ENCODE measurements around the gene PRMT2.

PRMT2 gene

DNA sequence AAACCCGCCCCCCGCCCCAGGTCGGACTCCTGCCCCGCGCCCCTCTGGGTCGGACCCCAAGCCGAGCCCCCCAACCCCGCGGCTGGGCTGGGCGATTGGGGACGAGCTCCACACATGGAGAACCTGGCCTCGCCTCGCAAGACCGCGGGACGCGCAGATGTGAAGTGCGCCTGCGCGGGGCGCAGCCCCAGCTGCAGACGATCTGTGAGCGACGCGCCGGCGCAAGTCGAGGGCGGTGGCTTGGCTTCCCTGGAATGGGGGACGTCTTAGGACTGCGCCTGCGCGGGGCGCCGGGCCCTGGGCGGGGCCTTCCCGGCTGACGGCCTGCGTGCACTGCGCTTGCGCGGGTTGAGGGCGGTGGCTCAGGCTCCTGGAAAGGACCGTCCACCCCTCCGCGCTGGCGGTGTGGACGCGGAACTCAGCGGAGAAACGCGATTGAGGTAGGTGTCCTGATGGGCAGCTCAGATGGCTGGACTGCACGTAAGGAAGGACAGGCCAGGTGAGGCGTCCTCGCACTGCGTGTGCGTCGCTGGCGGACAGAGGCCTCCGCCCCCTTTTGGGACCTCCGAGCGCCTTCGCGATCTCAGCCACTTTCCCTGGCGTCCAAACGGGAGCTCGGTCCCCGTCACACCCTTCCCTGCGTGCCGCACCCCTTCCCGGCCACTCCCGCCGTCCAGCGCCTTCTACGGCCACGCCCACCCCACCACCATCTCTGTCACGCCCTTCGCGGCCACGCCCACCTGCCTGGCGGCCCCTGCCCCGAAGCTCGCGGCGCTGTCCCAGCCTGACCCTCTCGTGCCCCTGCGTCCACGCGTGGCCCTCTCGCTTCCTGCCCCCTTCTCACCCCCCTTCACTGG, at the start of gene PRMT2:
Gene PRMT2, plus strand, starts transcription at position 351 of the 857 bp plus-strand sequence. CDS start 1,278 bp downstream, outside the sequence.
- POLR2A ChIA-PET, result interaction anchor here (0.6 to 2.3 kb wide), 27 partner anchors 9 to 943 kb away, joined by 3 to 9 read pairs (median 4); partner anchors contain the start of gene C21orf58

DNA sequence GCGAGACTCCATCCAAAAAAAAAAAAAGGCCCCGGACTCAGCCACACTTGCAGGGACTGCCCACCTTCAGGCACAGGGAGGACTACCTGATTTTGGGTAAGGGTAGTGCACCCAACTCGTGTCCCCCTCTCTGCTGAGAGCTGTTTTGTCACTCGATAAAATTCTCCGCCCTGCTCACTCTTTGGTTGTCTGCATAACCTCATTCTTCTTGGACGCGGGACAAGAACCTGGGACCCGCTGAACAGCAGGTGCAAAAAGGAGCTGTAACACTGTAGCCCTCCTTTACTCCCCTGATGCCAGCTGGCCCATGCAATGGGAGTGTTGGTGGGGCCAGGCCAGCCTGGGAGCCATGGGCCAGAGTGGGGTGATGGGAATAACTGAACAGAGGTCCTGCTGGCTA, 41.2 kb upstream of the PRMT2 start:
- TF ChIP-seq SP1 (IDR thresholded peaks at IDR 0.05) (no peak), TARDBP (IDR thresholded peaks at IDR 0.05) (no peak)
- no peak for DNase-seq (ENCODE audit: extremely low spot score)
- CTCF ChIA-PET, result no interaction called here
- POLR2A ChIA-PET, result no interaction called here

More for the DNA sequence above, at the start of gene PRMT2:
- TF ChIP-seq SUZ12 (IDR thresholded peaks at IDR 0.05), result no peak
- TF ChIP-seq ELF4 (IDR thresholded peaks at IDR 0.05), result no peak
- TF ChIP-seq L3MBTL2 (conservative IDR thresholded peaks at IDR 0.05), result peak; percentile 94
- TF ChIP-seq LEF1 (IDR thresholded peaks at IDR 0.05; ENCODE audit: borderline replicate concordance), result no peak
- no peak for TF ChIP-seq NFRKB (IDR thresholded peaks at IDR 0.05)
- no peak for TF ChIP-seq FOXK2 (IDR thresholded peaks at IDR 0.05)
- no peak for TF ChIP-seq BHLHE40 (IDR thresholded peaks at IDR 0.05; ENCODE audit: borderline replicate concordance)
- no peak for TF ChIP-seq FOXA1 (IDR thresholded peaks at IDR 0.05)
- peak; percentile 84 for TF ChIP-seq TARDBP (IDR thresholded peaks at IDR 0.05)
- TF ChIP-seq, protein P1, sequence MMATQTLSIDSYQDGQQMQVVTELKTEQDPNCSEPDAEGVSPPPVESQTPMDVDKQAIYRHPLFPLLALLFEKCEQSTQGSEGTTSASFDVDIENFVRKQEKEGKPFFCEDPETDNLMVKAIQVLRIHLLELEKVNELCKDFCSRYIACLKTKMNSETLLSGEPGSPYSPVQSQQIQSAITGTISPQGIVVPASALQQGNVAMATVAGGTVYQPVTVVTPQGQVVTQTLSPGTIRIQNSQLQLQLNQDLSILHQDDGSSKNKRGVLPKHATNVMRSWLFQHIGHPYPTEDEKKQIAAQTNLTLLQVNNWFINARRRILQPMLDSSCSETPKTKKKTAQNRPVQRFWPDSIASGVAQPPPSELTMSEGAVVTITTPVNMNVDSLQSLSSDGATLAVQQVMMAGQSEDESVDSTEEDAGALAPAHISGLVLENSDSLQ (IDR thresholded peaks at IDR 0.05), result peak; percentile 90
- TF ChIP-seq HDGF (IDR thresholded peaks at IDR 0.05; ENCODE audit: borderline replicate concordance), result no peak
- CTCF ChIA-PET, result no interaction called here
- DNase-seq (ENCODE audit: extremely low spot score), result peak; percentile 100

DNA sequence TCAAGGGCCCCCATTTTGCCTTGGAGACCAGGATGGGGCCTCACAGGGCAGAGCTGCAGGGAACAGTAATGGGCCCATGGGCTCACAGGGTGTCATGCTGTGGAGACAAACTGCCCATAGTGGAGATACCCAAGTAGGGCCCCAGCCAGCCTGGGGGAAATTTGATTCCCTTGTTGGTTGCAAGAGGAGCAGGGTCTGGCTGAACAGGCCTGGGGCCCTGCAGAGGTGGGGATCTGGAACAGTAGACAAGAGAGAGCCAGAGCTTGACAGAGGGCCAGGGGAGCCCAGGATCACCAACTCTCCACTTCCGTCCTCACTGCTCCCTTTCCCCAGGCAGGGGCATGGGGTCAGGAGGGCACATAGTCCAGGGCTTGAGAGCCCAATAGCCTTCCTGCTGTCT, 39.3 kb upstream of the PRMT2 start:
- POLR2A ChIA-PET, result no interaction called here
- CTCF ChIA-PET, result no interaction called here
- TF ChIP-seq ZNF384 (IDR thresholded peaks at IDR 0.05) (no peak), SUZ12 (IDR thresholded peaks at IDR 0.05) (no peak), ELF4 (IDR thresholded peaks at IDR 0.05) (no peak), TARDBP (IDR thresholded peaks at IDR 0.05) (no peak), CTBP1 (IDR thresholded peaks at IDR 0.05; ENCODE audit: borderline replicate concordance) (no peak), HDGF (IDR thresholded peaks at IDR 0.05; ENCODE audit: borderline replicate concordance) (no peak), FOXM1 (IDR thresholded peaks at IDR 0.05; ENCODE audit: borderline replicate concordance) (no peak)
- no peak for DNase-seq (ENCODE audit: extremely low spot score)

DNA sequence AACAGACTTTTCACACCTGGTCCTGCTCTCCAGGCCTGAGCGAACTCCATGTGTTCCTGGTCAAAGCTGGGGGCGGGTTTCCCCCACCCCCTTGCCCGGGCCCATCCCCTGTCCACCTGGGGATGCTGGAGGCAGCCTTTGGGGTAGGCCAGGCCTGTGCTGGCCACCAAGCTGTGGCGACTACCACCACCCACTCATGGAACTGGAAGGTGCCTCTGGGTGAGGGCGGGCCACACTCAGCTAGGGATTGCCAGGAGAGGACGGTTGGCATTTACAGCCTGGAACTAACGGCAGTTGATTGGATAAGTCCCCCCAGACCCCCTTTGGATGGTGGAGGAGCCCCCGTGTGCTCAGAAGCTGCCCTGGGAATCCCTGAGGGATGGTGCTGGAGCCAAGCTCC, 38.4 kb upstream of the PRMT2 start:
- ChIA-PET CTCF (no interaction called here), POLR2A (interaction anchor here (1.4 kb wide), 1 partner anchor 39 kb away, joined by 3 read pairs; the partner anchor contains the start of gene PRMT2)
- DNase-seq (ENCODE audit: extremely low spot score), result no peak
- no peak for TF ChIP-seq ARNT (IDR thresholded peaks at IDR 0.05)
- TF ChIP-seq, protein P1 (IDR thresholded peaks at IDR 0.05), result no peak
- no peak for TF ChIP-seq HDGF (IDR thresholded peaks at IDR 0.05; ENCODE audit: borderline replicate concordance)
- TF ChIP-seq FOXA1 (IDR thresholded peaks at IDR 0.05), result no peak
- no peak for TF ChIP-seq SP1 (IDR thresholded peaks at IDR 0.05)
- TF ChIP-seq LEF1 (IDR thresholded peaks at IDR 0.05; ENCODE audit: borderline replicate concordance), result no peak
- TF ChIP-seq NFRKB (IDR thresholded peaks at IDR 0.05), result no peak
- no peak for TF ChIP-seq TARDBP (IDR thresholded peaks at IDR 0.05)
- TF ChIP-seq ZNF384 (IDR thresholded peaks at IDR 0.05), result no peak
- TF ChIP-seq L3MBTL2 (conservative IDR thresholded peaks at IDR 0.05), result no peak
- TF ChIP-seq FOXK2 (IDR thresholded peaks at IDR 0.05), result no peak
- TF ChIP-seq BHLHE40 (IDR thresholded peaks at IDR 0.05; ENCODE audit: borderline replicate concordance), result no peak
- TF ChIP-seq FOXM1 (IDR thresholded peaks at IDR 0.05; ENCODE audit: borderline replicate concordance), result no peak

DNA sequence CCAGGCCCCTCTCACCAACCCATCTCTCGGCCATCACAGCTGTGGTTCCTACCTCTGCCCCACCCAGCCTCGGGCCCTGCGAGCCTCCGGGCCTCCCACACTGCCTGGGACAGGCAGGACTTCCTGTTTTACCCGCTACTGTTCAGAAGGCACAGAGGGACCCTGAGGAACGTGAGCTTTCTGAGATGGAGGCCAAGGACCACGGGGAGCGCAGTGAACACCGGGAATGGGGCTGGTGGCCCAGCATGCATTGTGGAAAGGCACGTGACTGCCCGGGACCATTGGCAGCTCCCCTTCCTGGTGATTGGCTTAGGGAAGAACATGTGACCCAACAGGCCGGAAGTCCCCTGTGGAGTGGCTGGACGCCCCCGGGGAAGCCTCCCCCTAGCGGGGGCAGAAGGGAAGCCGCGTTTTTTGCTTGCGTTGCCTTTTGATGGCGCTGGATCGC, 37.6 kb upstream of the PRMT2 start:
- ChIA-PET POLR2A (interaction anchor here (1.4 kb wide), 1 partner anchor 38 kb away, joined by 3 read pairs; the partner anchor contains the start of gene PRMT2), CTCF (no interaction called here)
- DNase-seq (ENCODE audit: extremely low spot score), result no peak
- TF ChIP-seq LEF1 (IDR thresholded peaks at IDR 0.05; ENCODE audit: borderline replicate concordance) (no peak), HDGF (IDR thresholded peaks at IDR 0.05; ENCODE audit: borderline replicate concordance) (no peak), SUZ12 (IDR thresholded peaks at IDR 0.05) (no peak)

DNA sequence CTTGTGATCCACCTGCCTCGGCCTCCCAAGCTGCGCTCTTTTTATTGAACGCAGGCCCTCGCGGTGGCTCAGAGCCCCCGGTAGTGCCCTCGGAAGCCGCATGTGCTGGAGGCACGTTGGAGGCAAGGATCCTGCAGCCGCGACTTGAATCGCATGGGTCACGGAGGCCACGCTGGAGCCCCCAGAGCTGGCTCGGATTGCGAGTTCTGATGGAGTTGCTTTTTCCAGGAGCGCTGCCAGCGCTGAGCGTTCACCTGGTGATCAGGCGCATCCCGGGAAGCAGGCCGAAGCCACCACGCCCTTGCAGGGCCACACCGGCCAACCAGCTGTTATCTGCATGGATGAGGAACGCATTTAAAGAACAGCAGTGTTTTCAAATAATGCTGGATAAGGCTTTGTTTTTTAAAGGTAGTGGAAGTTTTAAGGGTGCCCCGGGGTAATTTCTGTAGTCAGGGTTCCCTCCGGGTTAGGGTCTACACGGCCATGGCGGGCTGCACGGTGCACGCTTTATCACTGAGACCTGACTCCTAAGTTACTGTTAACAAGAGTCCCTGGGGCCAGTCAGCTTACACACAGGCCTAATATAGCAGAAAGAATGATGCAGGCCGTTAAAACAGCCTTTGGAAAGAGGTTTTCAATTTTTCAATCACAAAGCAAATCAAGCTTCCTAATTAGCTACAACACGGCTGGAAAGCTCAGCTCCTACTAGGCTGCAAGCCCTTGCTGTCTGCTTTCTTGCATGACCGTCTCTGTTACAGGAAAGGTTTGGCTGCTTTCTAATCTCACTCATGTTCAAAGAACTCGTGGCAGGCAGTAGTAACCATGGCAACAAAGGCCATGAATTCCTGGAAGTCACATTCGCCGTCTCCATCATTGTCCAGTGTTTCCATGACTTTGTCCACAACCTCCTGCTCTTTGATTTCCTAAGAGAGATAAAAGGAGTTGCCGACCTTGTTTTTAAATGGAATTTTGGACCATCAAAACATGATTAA, 36.6 kb upstream of the PRMT2 start:
- no peak for DNase-seq (ENCODE audit: extremely low spot score)
- ChIA-PET CTCF (no interaction called here), POLR2A (no interaction called here)
- TF ChIP-seq FOXA1 (IDR thresholded peaks at IDR 0.05), result no peak
- TF ChIP-seq NFRKB (IDR thresholded peaks at IDR 0.05), result no peak
- no peak for TF ChIP-seq ELF4 (IDR thresholded peaks at IDR 0.05)
- TF ChIP-seq ZNF384 (IDR thresholded peaks at IDR 0.05), result no peak
- no peak for TF ChIP-seq CTBP1 (IDR thresholded peaks at IDR 0.05; ENCODE audit: borderline replicate concordance)
- TF ChIP-seq FOXK2 (IDR thresholded peaks at IDR 0.05), result no peak
- no peak for TF ChIP-seq SP1 (IDR thresholded peaks at IDR 0.05)
- no peak for TF ChIP-seq FOXM1 (IDR thresholded peaks at IDR 0.05; ENCODE audit: borderline replicate concordance)
- no peak for TF ChIP-seq SUZ12 (IDR thresholded peaks at IDR 0.05)

All from HEK293T (cell line).